ENCODE measurements around the gene CITED4. TPM values are rescaled to one million over a fixed set of nuclear protein-coding genes. Genes with fewer than 3 reads are reported as not detected.

Gene CITED4
- total RNA-seq, 1 experiment from 2014 or later: 1.3 TPM

GRCh38 chr1:40833979-40834378, 28.2 kb downstream of the CITED4 start:
- Histone ChIP-seq H3K36me3 (ENCODE audit: insufficient read depth, low read length, poor library complexity, severe bottlenecking) (no peaks in the 10 kb centered on the region), H3K27ac (ENCODE audit: low read depth, low read length, poor library complexity, severe bottlenecking) (no peak overlapping the region), H3K4me3 (ENCODE audit: low read depth, low read length, poor library complexity, severe bottlenecking) (no peak overlapping the region), H3K9me3 (ENCODE audit: low read depth, low read length, poor library complexity, severe bottlenecking) (no peaks in the 10 kb centered on the region), H3K27me3 (replicated peaks; ENCODE audit: insufficient read depth, low read depth, low read length, poor library complexity) (no peaks in the 10 kb centered on the region), H3K4me1 (ENCODE audit: insufficient read depth, low read length, poor library complexity, severe bottlenecking) (no peaks in the 10 kb centered on the region)
- no TSS peak for BruUV-seq (replicated peaks)
- ChIA-PET CTCF (no interaction called here), POLR2A (ENCODE audit: low non-redundant PET) (no interaction called here)
- TF ChIP-seq CTCF (conservative IDR thresholded peaks at IDR 0.05; ENCODE audit: low read depth, low read length) (no peak), EZH2 (IDR thresholded peaks at IDR 0.05; ENCODE audit: borderline replicate concordance, low read depth, low read length, poor library complexity, severe bottlenecking) (no peak)
- intact Hi-C loops (cut with micrococcal nuclease; ENCODE audit: unreplicated experiment): no loop called here
- DNase-seq (ENCODE audit: low spot score): no peak

- Histone ChIP-seq H3K4me1 (ENCODE audit: insufficient read depth, low read length, poor library complexity, severe bottlenecking) (no peaks in the 10 kb centered on the region), H3K27ac (ENCODE audit: low read depth, low read length, poor library complexity, severe bottlenecking) (no peak overlapping the region), H3K9me3 (ENCODE audit: low read depth, low read length, poor library complexity, severe bottlenecking) (no peaks in the 10 kb centered on the region), H3K27me3 (replicated peaks; ENCODE audit: insufficient read depth, low read depth, low read length, poor library complexity) (no peaks in the 10 kb centered on the region), H3K36me3 (ENCODE audit: insufficient read depth, low read length, poor library complexity, severe bottlenecking) (no peaks in the 10 kb centered on the region), H3K4me3 (ENCODE audit: low read depth, low read length, poor library complexity, severe bottlenecking) (no peak overlapping the region)
- intact Hi-C loops (cut with micrococcal nuclease; ENCODE audit: unreplicated experiment): no loop called here
- TF ChIP-seq CTCF (conservative IDR thresholded peaks at IDR 0.05; ENCODE audit: low read depth, low read length) (no peak), EZH2 (IDR thresholded peaks at IDR 0.05; ENCODE audit: borderline replicate concordance, low read depth, low read length, poor library complexity, severe bottlenecking) (no peak)
- ChIA-PET POLR2A (ENCODE audit: low non-redundant PET) (no interaction called here), CTCF (no interaction called here)
- no TSS peak for BruUV-seq (replicated peaks)
- DNase-seq (ENCODE audit: low spot score): no peak
These were observed 31.0 kb downstream of the CITED4 start for GRCh38 chr1:40831001-40831732.

- Histone ChIP-seq H3K27me3 (replicated peaks; ENCODE audit: insufficient read depth, low read depth, low read length, poor library complexity) (no peaks in the 10 kb centered on the region), H3K4me1 (ENCODE audit: insufficient read depth, low read length, poor library complexity, severe bottlenecking) (no peaks in the 10 kb centered on the region), H3K27ac (ENCODE audit: low read depth, low read length, poor library complexity, severe bottlenecking) (no peak overlapping the region), H3K4me3 (ENCODE audit: low read depth, low read length, poor library complexity, severe bottlenecking) (no peak overlapping the region), H3K9me3 (ENCODE audit: low read depth, low read length, poor library complexity, severe bottlenecking) (no peaks in the 10 kb centered on the region), H3K36me3 (ENCODE audit: insufficient read depth, low read length, poor library complexity, severe bottlenecking) (no peaks in the 10 kb centered on the region)
- POLR2A ChIA-PET (ENCODE audit: low non-redundant PET): no interaction called here
- no peak for DNase-seq (ENCODE audit: low spot score)
- intact Hi-C loops (cut with micrococcal nuclease; ENCODE audit: unreplicated experiment): no loop called here
- TF ChIP-seq EZH2 (IDR thresholded peaks at IDR 0.05; ENCODE audit: borderline replicate concordance, low read depth, low read length, poor library complexity, severe bottlenecking) (no peak), CTCF (conservative IDR thresholded peaks at IDR 0.05; ENCODE audit: low read depth, low read length) (no peak)
- BruUV-seq (replicated peaks): no TSS peak
- CTCF ChIA-PET: no interaction called here
These were observed 31.7 kb downstream of the CITED4 start for GRCh38 chr1:40830419-40830943.

All from A673 (cell line).